K562 treated with DMSO at 1 percent for 12 hours (cell line): ENCODE results near the gene SKAP2. TPM values are rescaled to one million over a fixed set of nuclear protein-coding genes. Genes with fewer than 3 reads are reported as not detected.

ENCODE experiments used
- total RNA-seq: library from RNA; unstranded; fragments of 300-600 nt; gene quantifications from 2 replicates; pipeline ENCODE4 v1.2.3, GENCODE V29; 2022; ENCODE audit not compliant: insufficient read depth

Gene SKAP2, protein sequence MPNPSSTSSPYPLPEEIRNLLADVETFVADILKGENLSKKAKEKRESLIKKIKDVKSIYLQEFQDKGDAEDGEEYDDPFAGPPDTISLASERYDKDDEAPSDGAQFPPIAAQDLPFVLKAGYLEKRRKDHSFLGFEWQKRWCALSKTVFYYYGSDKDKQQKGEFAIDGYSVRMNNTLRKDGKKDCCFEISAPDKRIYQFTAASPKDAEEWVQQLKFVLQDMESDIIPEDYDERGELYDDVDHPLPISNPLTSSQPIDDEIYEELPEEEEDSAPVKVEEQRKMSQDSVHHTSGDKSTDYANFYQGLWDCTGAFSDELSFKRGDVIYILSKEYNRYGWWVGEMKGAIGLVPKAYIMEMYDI
- total RNA-seq: 5.1 and 13.6 TPM in 2 replicates

GRCh38 chr7:26864309-26865093 lies at the start of gene SKAP2:
Gene SKAP2 (minus strand): TSS chr7:26864590. CDS start chr7:26864429, 161 bp downstream.

Other genes with a start within 250 kb of the SKAP2 start
- not detected in 2 replicates for gene HOXA1, start 231.4 kb upstream of the SKAP2 start, total RNA-seq
- gene HOXA2, start 238.1 kb upstream of the SKAP2 start, total RNA-seq: not detected in 2 replicates